NB4 (cell line): ENCODE measurements around the gene IL21R.

Experiments used
- TF ChIP-seq, protein P1 (sequence below): IDR thresholded peaks from one replicate; pipeline ENCODE4 v1.5.1; 2012; ENCODE audit warnings: low read depth, low read length
- TF ChIP-seq, protein P2 (sequence below): IDR thresholded peaks from 2 replicates; pipeline ENCODE4 v1.6.1; 2011; ENCODE audit warnings: low read depth, low read length

DNA sequence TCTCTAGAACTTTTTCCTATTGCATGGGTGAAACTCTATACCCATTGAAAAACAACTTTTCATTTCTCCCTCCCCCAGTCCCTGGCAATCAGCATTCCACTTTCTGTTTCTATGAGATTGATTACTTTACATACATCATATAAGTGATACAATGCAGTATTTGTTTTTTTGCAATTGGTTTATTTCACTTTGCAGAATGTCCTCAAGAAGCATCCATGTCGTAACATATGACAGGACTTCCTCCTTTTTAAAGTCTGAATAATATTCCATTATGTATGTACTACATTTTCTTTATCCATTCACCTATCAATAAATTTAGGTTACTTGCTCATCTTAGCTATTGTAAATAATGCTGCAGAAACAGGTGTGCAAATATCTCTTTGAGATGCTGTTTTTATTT is 8.8 kb downstream of the IL21R start:
- TF ChIP-seq, protein P1, sequence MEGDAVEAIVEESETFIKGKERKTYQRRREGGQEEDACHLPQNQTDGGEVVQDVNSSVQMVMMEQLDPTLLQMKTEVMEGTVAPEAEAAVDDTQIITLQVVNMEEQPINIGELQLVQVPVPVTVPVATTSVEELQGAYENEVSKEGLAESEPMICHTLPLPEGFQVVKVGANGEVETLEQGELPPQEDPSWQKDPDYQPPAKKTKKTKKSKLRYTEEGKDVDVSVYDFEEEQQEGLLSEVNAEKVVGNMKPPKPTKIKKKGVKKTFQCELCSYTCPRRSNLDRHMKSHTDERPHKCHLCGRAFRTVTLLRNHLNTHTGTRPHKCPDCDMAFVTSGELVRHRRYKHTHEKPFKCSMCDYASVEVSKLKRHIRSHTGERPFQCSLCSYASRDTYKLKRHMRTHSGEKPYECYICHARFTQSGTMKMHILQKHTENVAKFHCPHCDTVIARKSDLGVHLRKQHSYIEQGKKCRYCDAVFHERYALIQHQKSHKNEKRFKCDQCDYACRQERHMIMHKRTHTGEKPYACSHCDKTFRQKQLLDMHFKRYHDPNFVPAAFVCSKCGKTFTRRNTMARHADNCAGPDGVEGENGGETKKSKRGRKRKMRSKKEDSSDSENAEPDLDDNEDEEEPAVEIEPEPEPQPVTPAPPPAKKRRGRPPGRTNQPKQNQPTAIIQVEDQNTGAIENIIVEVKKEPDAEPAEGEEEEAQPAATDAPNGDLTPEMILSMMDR, result no peak
- TF ChIP-seq, protein P2, sequence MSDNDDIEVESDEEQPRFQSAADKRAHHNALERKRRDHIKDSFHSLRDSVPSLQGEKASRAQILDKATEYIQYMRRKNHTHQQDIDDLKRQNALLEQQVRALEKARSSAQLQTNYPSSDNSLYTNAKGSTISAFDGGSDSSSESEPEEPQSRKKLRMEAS, result no peak
